Measurements from ENCODE around the gene EIF4EBP3.

DNA sequence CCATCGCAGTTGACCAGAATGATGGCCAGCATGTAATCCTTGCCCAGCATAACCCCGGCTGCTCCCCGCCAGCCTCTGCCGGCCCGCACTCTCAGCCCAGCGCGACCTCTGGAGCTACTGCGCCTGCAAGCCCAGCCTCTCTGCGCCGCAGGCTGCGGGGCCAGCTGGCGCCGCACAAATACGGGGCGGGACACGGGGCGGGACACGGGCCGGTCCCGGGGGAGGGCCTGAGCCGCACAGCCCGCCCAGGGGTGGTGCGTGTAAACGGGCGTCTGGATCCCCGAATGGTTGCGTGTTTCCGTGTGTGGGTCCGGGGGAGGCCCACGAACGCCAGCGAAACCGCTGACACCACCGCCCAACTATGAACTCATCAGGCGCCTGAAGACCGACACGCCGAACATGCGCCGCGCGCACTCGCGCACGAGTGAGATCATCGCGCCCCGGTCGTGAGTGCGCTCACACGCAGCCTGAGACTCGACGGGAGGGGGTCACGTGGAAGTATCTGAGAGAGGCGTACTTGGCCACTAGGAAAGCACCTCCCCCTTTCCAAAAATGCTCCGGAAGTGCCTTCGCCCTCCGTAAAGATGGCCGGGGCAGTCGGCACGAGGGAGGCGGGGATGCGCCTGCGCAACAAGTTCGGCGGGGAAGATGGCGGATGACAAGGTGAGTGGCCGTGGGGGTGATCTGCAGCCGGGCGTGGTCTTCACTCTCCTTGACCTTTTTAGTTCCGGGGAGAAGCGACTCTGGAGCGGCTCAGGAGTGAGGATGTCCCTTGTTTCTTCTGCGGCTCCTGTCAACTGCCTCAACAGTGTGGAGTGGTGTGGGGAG is 16.9 kb downstream of the EIF4EBP3 start, which contains the start of the genes APBB3 and SLC35A4:
- peak in 1 of 2 donors; percentile 83 for TF ChIP-seq POLR2A (IDR thresholded peaks at IDR 0.05)
- TF ChIP-seq, protein P1, sequence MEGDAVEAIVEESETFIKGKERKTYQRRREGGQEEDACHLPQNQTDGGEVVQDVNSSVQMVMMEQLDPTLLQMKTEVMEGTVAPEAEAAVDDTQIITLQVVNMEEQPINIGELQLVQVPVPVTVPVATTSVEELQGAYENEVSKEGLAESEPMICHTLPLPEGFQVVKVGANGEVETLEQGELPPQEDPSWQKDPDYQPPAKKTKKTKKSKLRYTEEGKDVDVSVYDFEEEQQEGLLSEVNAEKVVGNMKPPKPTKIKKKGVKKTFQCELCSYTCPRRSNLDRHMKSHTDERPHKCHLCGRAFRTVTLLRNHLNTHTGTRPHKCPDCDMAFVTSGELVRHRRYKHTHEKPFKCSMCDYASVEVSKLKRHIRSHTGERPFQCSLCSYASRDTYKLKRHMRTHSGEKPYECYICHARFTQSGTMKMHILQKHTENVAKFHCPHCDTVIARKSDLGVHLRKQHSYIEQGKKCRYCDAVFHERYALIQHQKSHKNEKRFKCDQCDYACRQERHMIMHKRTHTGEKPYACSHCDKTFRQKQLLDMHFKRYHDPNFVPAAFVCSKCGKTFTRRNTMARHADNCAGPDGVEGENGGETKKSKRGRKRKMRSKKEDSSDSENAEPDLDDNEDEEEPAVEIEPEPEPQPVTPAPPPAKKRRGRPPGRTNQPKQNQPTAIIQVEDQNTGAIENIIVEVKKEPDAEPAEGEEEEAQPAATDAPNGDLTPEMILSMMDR (IDR thresholded peaks at IDR 0.05), result no peak
